ENCODE data around the gene SMAD3. TPM values are rescaled to one million over a fixed set of nuclear protein-coding genes. Genes with fewer than 3 reads are reported as not detected.

Gene SMAD3
- total and polyA plus RNA-seq, 2 experiments from 2014 or later: 30.8 to 34.0 TPM

DNA sequence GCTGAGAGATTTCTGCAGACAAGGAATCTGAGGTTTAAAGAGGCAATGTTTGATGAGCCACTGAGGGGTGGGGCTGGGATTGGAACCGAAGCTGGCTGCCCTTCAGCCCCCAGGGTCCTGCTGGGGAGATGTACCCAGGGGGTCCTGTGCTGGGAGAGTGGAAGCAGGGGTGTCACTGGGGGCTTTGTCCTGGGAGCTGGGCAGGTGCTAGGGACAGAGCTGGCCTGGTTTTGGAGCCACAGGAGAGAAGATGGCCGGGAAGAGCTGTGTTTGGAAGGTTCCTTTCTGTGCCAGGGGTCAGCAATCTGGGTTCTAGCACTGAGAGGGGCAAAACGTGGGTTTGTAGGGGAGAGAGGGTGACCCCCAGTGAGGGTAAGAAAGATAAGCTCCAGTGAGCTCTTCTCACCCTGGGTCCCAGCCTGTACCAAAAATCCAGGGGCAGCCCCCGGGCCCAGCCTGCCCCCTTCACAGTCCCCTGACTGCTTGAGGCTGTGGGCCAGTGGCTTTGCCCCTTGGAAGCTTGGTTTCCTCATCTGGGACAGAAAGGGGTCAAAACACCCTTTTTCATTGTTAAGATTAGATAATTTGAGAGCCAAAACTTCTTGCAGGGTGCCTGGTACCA lies 69.6 kb downstream of the SMAD3 start:
- H3K27ac ChIP-seq: peak overlapping the region; percentile 54
- no peak for DNase-seq
- no peaks in the 10 kb centered on the region for H4K20me1 ChIP-seq (ENCODE audit: insufficient read depth)
- H3K9ac ChIP-seq: peak overlapping the region; percentile 58
- H3K9me3 ChIP-seq (ENCODE audit: low read depth): no peaks in the 10 kb centered on the region
- H3K27me3 ChIP-seq (replicated peaks; ENCODE audit: insufficient read depth): no peaks in the 10 kb centered on the region
- no peak for TF ChIP-seq EZH2 (IDR thresholded peaks at IDR 0.05; ENCODE audit: insufficient read depth, poor library complexity, severe bottlenecking)
- no peak for TF ChIP-seq EZH2phosphoT487 (IDR thresholded peaks at IDR 0.05; ENCODE audit: insufficient read depth, low read depth)
- H3K36me3 ChIP-seq (ENCODE audit: low read depth): no peaks in the 10 kb centered on the region
- peak overlapping the region; percentile 25 for H3K4me2 ChIP-seq (ENCODE audit: unreplicated experiment)
- peaks cover 100% of the 10 kb centered on the region for H3K79me2 ChIP-seq (ENCODE audit: insufficient read depth)
- H3K4me1 ChIP-seq (ENCODE audit: insufficient read depth): peaks cover 80% of the 10 kb centered on the region
- no peak overlapping the region for H3K4me3 ChIP-seq
- no peak overlapping the region for H2AFZ ChIP-seq
- 47 to 57% methylated on average over 4 of the region's 4 CpGs for WGBS, 2 experiments (ENCODE audit: low coverage in 1 of 2, low lambda C conversion rate in 2 of 2, missing lambda C conversion rate in 2 of 2)
- no peaks in the 10 kb centered on the region for H3K9me2 ChIP-seq (ENCODE audit: insufficient read depth)
- in situ Hi-C loops (cut with MboI): no loop called here
- peaks cover 32% of the 10 kb centered on the region; the same call in 1 of the 2 replicates for H3F3A ChIP-seq (ENCODE audit: insufficient read depth)

DNA sequence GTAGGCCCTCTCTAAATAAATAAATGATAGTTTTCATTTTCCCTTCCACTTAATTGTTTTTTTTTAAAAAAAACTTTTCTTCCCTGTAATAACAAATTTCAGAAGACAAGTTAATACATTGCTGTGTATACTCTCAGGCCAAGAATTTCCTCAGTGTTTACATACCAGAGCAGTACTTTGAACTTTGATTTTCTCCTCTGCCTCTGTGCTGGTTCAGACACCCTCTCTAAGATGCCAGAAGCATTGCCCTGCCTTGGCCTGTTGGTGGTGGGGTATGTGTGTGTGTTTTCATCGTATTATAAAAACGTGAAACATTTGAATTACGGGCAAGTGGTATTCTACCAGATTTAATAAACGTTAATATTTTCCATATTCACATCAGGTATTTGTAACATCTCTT lies 70.1 kb downstream of the SMAD3 start:
- Histone ChIP-seq H3K4me3 (no peak overlapping the region), H3K4me1 (ENCODE audit: insufficient read depth) (peaks cover 76% of the 10 kb centered on the region), H3K4me2 (ENCODE audit: unreplicated experiment) (peak overlapping the region; percentile 25), H3K79me2 (ENCODE audit: insufficient read depth) (peaks cover 100% of the 10 kb centered on the region), H3F3A (ENCODE audit: insufficient read depth) (peaks cover 32% of the 10 kb centered on the region; the same call in 1 of the 2 replicates), H3K9ac (peak overlapping the region; percentile 58), H3K9me2 (ENCODE audit: insufficient read depth) (no peaks in the 10 kb centered on the region), H3K36me3 (ENCODE audit: low read depth) (no peaks in the 10 kb centered on the region), H2AFZ (no peak overlapping the region), H3K27me3 (replicated peaks; ENCODE audit: insufficient read depth) (no peaks in the 10 kb centered on the region), H4K20me1 (ENCODE audit: insufficient read depth) (no peaks in the 10 kb centered on the region), H3K9me3 (ENCODE audit: low read depth) (no peaks in the 10 kb centered on the region), H3K27ac (peak overlapping the region; percentile 54)
- peak; percentile 65 for DNase-seq
- 37 to 48% methylated on average over 4 of the region's 4 CpGs for WGBS, 2 experiments (ENCODE audit: low coverage in 1 of 2, low lambda C conversion rate in 2 of 2, missing lambda C conversion rate in 2 of 2)
- in situ Hi-C loops (cut with MboI): no loop called here
- TF ChIP-seq EZH2 (IDR thresholded peaks at IDR 0.05; ENCODE audit: insufficient read depth, poor library complexity, severe bottlenecking): no peak
- TF ChIP-seq EZH2phosphoT487 (IDR thresholded peaks at IDR 0.05; ENCODE audit: insufficient read depth, low read depth): no peak

DNA sequence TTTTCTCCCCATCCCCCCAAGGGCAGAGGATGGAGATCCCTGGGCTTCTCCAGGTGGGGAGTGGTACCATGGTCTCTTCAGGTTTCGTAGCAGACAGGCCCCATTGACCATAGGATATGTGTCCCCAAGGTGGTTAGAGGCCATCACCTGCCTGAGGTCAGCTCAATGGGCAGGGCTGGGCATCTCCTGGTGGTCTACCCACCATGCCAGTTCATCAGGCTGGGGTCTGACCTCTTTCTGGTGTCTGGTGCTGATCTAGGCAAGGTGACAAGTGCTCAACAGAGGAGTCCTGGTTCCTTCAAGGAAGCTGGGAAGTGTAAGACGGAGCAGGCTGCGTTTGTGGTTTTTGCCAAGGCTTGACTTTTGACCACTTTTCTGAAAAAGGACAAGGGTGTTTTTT lies 71.4 kb downstream of the SMAD3 start:
- Histone ChIP-seq H3F3A (ENCODE audit: insufficient read depth) (peaks cover 29% of the 10 kb centered on the region; the same call in 1 of the 2 replicates), H3K4me2 (ENCODE audit: unreplicated experiment) (peak overlapping the region; percentile 80), H3K27ac (peak overlapping the region; percentile 54; the same call in 1 of the 2 replicates), H3K9me2 (ENCODE audit: insufficient read depth) (no peaks in the 10 kb centered on the region), H3K27me3 (replicated peaks; ENCODE audit: insufficient read depth) (no peaks in the 10 kb centered on the region), H3K79me2 (ENCODE audit: insufficient read depth) (peaks cover 100% of the 10 kb centered on the region), H3K4me3 (no peak overlapping the region), H3K9me3 (ENCODE audit: low read depth) (no peaks in the 10 kb centered on the region), H3K4me1 (ENCODE audit: insufficient read depth) (peaks cover 67% of the 10 kb centered on the region), H3K36me3 (ENCODE audit: low read depth) (no peaks in the 10 kb centered on the region), H2AFZ (no peak overlapping the region), H4K20me1 (ENCODE audit: insufficient read depth) (no peaks in the 10 kb centered on the region), H3K9ac (no peak overlapping the region)
- DNase-seq: no peak
- 93 to 99% methylated on average over 3 of the region's 3 CpGs for WGBS, 2 experiments (ENCODE audit: low coverage in 1 of 2, low lambda C conversion rate in 2 of 2, missing lambda C conversion rate in 2 of 2)
- TF ChIP-seq EZH2phosphoT487 (IDR thresholded peaks at IDR 0.05; ENCODE audit: insufficient read depth, low read depth): no peak
- TF ChIP-seq EZH2 (IDR thresholded peaks at IDR 0.05; ENCODE audit: insufficient read depth, poor library complexity, severe bottlenecking): no peak
- in situ Hi-C loops (cut with MboI): no loop called here

DNA sequence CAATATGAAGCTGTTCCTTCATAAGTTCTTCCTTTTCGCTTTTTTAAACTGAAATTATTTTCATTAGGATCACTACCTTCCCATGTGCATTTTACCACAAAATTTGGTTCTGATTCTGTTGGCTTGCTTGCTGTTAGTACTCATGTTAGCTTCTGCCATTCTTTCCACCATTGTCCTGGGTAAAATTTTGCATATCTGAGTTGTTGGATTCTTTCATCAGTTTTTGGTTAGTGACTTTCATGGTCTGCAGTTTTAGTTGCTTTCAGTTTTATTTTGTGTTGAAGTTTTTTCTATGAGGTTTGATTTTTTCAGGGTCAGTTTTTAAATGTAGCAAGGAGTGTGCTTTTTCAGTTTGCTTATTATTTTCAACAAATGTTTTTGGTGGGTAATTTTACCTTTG lies 71.9 kb downstream of the SMAD3 start:
- in situ Hi-C loops (cut with MboI): no loop called here
- H4K20me1 ChIP-seq (ENCODE audit: insufficient read depth): no peaks in the 10 kb centered on the region
- TF ChIP-seq EZH2phosphoT487 (IDR thresholded peaks at IDR 0.05; ENCODE audit: insufficient read depth, low read depth) (no peak), EZH2 (IDR thresholded peaks at IDR 0.05; ENCODE audit: insufficient read depth, poor library complexity, severe bottlenecking) (no peak)
- no peak for DNase-seq
- no peak overlapping the region for H2AFZ ChIP-seq
- H3K27ac ChIP-seq: peak overlapping the region; percentile 54
- H3K9ac ChIP-seq: peak overlapping the region; percentile 78
- H3K9me2 ChIP-seq (ENCODE audit: insufficient read depth): no peaks in the 10 kb centered on the region
- H3K79me2 ChIP-seq (ENCODE audit: insufficient read depth): peaks cover 100% of the 10 kb centered on the region
- no peaks in the 10 kb centered on the region for H3K27me3 ChIP-seq (replicated peaks; ENCODE audit: insufficient read depth)
- WGBS, 2 experiments (ENCODE audit: low coverage in 1 of 2, low lambda C conversion rate in 2 of 2, missing lambda C conversion rate in 2 of 2): 100% methylated on average over 1 of the region's 1 CpG
- peak overlapping the region; percentile 55 for H3K4me3 ChIP-seq
- peaks cover 71% of the 10 kb centered on the region for H3K4me1 ChIP-seq (ENCODE audit: insufficient read depth)
- peaks cover 34% of the 10 kb centered on the region for H3F3A ChIP-seq (ENCODE audit: insufficient read depth)
- H3K9me3 ChIP-seq (ENCODE audit: low read depth): no peaks in the 10 kb centered on the region
- H3K4me2 ChIP-seq (ENCODE audit: unreplicated experiment): peak overlapping the region; percentile 80
- no peaks in the 10 kb centered on the region for H3K36me3 ChIP-seq (ENCODE audit: low read depth)
